BLaER1 (cell line): ENCODE measurements around the gene GTF3C2.

Experiments used
- H3K27ac ChIP-seq: shearing (Covaris generic); formaldehyde crosslinking; 2 replicates; pipeline ENCODE4 v1.8.1; 2022
- H3K27me3 ChIP-seq: shearing (Covaris generic); formaldehyde crosslinking; 2 replicates; pipeline ENCODE4 v1.8.1; 2022
- H3K36me3 ChIP-seq: shearing (Covaris generic); formaldehyde crosslinking; 2 replicates; pipeline ENCODE4 v1.8.1; 2022
- H3K4me1 ChIP-seq: shearing (Covaris generic); formaldehyde crosslinking; 2 replicates; pipeline ENCODE4 v1.8.1; 2022
- H3K4me2 ChIP-seq: shearing (Covaris generic); formaldehyde crosslinking; 2 replicates; pipeline ENCODE4 v1.8.1; 2022
- H3K4me3 ChIP-seq: shearing (Covaris generic); formaldehyde crosslinking; 2 replicates; pipeline ENCODE4 v1.8.1; 2022
- H3K9ac ChIP-seq: shearing (Covaris generic); formaldehyde crosslinking; 2 replicates; pipeline ENCODE4 v1.8.1; 2022
- H3K9me3 ChIP-seq: shearing (Covaris generic); formaldehyde crosslinking; 2 replicates; pipeline ENCODE4 v1.8.1; 2022
- H4K20me1 ChIP-seq: shearing (Covaris generic); formaldehyde crosslinking; 2 replicates; pipeline ENCODE4 v1.8.1; 2022
- Cebpa-rat ChIP-seq: shearing (Covaris generic); IDR thresholded peaks from 2 replicates; pipeline ENCODE4 v1.8.1; 2022

GTF3C2 gene

DNA sequence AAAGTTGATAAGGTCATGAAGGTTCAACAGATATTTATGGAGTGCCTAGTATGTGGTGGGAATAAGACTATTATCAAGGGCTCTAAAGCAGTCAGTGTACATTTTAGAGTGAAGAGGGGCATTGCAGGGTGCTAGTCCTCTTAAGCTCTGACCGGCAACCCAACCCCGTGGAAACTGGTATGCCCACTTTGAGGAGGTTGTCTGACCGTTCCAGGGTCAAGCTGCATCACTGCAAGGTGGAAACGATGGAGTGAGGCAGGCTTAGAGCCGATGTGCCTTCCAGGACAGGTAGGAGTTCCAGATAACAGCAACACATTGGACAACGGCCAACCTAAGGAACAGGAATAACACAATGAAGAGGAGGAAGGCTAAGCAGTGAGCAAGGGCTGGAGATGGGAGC, 46.9 kb downstream of the GTF3C2 start:
- peaks cover 62% of the 10 kb centered on the region for H3K36me3 ChIP-seq
- TF ChIP-seq Cebpa-rat, result no peak
- no peak overlapping the region for H3K4me3 ChIP-seq
- no peaks in the 10 kb centered on the region for H3K9me3 ChIP-seq
- H3K4me2 ChIP-seq, result no peak overlapping the region
- H3K27me3 ChIP-seq, result peaks cover 23% of the 10 kb centered on the region
- H3K4me1 ChIP-seq, result no peaks in the 10 kb centered on the region
- H4K20me1 ChIP-seq, result peaks cover 13% of the 10 kb centered on the region; the same call in 1 of the 2 replicates
- H3K9ac ChIP-seq, result no peak overlapping the region
- no peak overlapping the region for H3K27ac ChIP-seq

DNA sequence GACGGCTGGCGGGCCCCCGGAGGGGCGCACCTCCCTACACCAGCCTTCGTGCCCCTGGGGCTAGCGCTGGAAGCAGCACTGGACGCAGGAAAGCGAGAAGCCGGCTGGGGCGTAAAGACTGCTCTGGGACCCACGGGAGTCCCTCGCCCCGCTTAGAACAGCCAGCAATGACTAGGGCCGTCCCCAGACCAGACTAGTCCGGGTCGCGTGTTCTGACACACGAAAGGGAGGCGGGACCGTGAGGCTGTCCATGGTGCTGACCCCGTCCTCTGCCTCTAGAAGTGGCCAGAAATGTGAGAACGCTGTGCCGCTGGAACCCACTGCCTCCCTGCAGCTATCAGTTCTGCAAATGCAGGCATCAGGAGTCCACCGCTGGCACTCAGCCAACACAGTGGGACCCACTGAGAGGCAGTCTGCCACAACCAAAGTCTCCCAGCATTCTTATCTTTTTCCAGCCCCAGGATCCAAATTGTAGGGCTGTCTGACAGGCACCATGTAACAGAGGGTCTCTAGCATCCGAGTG, 48.1 kb downstream of the GTF3C2 start, which contains the start of gene UCN:
Gene UCN, minus strand, starts transcription at position 87 of the 523 bp plus-strand sequence. CDS start 550 bp downstream, outside the sequence.
- Histone ChIP-seq H3K27me3 (peaks cover 23% of the 10 kb centered on the region), H4K20me1 (peaks cover 13% of the 10 kb centered on the region; the same call in 1 of the 2 replicates), H3K9ac (no peak within 1 kb of the TSS), H3K36me3 (peaks cover 58% of the 10 kb centered on the region), H3K4me2 (no peak within 1 kb of the TSS), H3K4me1 (peaks cover 5% of the 10 kb centered on the region; the same call in 1 of the 2 replicates), H3K4me3 (no peak within 1 kb of the TSS), H3K9me3 (no peaks in the 10 kb centered on the region), H3K27ac (no peak within 1 kb of the TSS)
- no peak for TF ChIP-seq Cebpa-rat

GRCh38 chr2:27307545-27308358, 48.8 kb downstream of the GTF3C2 start:
- no peak overlapping the region for H3K27ac ChIP-seq
- no peak for TF ChIP-seq Cebpa-rat
- no peak overlapping the region for H3K4me3 ChIP-seq
- peaks cover 12% of the 10 kb centered on the region for H3K4me1 ChIP-seq
- H3K4me2 ChIP-seq, result no peak overlapping the region
- no peak overlapping the region for H3K9ac ChIP-seq
- peaks cover 23% of the 10 kb centered on the region for H3K27me3 ChIP-seq
- peaks cover 52% of the 10 kb centered on the region for H3K36me3 ChIP-seq
- H4K20me1 ChIP-seq, result peaks cover 13% of the 10 kb centered on the region; the same call in 1 of the 2 replicates
- no peaks in the 10 kb centered on the region for H3K9me3 ChIP-seq

- no peak for TF ChIP-seq Cebpa-rat
- H3K27me3 ChIP-seq, result peaks cover 23% of the 10 kb centered on the region
- H3K9ac ChIP-seq, result no peak overlapping the region
- peaks cover 46% of the 10 kb centered on the region for H3K36me3 ChIP-seq
- no peak overlapping the region for H3K27ac ChIP-seq
- peaks cover 13% of the 10 kb centered on the region; the same call in 1 of the 2 replicates for H4K20me1 ChIP-seq
- no peak overlapping the region for H3K4me2 ChIP-seq
- peaks cover 13% of the 10 kb centered on the region for H3K4me1 ChIP-seq
- H3K9me3 ChIP-seq, result no peaks in the 10 kb centered on the region
- no peak overlapping the region for H3K4me3 ChIP-seq
Observed at GRCh38 chr2:27307287-27307544, 49.3 kb downstream of the GTF3C2 start.

DNA sequence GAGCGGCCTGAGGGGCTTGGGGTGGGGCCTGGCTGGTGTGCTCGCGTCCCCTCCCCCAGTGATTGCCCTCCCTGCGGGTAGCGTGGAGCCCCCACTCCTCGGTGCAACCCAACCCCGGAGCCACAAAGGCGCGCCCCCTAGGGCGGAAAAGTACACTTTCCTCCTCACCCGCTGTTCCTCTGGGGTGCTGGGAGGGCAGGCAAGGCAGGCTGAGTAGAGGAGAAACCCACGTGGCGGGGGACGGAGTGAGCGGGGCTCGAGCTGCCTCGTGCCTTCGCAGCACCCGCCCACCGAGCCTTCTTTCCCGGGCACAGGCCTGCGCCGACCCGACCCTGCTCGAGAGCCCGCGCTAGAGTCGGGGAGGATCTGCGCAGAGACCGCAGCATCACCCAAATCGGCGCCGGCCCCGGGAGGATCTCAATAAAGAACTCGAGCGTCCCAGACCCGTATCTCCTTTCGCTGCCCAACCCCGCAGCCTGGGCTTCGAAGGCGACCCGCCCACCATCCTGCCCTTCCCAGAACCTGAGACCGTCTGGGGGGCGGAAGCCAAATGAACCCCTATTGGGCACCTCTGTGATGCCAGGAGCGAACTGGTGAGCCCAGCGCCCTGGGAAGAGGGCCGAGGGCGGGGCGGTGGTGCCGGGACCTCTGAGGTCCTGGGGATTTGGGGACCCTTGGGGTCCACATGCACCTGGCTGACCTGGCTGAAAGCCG, 49.8 kb downstream of the GTF3C2 start:
- no peak for TF ChIP-seq Cebpa-rat
- Histone ChIP-seq H3K27ac (no peak overlapping the region), H3K4me3 (no peak overlapping the region), H3K4me2 (no peak overlapping the region), H3K27me3 (peaks cover 23% of the 10 kb centered on the region), H3K9ac (no peak overlapping the region), H4K20me1 (peaks cover 13% of the 10 kb centered on the region; the same call in 1 of the 2 replicates), H3K36me3 (peaks cover 42% of the 10 kb centered on the region), H3K9me3 (no peaks in the 10 kb centered on the region), H3K4me1 (peaks cover 13% of the 10 kb centered on the region)

DNA sequence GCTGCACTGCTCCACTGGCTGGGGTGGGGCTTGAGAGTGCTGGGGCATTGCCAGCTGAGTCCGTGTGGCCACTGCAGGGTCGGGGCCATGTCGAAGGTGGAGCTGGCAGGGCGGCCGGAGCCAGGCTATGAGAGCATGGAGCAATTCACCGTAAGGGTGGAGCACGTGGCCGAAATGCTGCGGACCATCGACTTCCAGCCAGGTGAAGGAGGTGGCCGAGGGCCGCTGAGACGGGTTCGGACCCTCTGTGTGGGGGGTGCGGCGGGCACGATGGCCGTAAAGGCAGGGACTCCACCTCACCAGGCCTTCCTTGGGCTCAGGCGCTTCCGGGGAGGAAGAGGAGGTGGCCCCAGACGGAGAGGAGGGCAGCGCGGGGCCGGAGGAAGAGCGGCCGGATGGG, 50.4 kb downstream of the GTF3C2 start:
- Histone ChIP-seq H4K20me1 (peaks cover 13% of the 10 kb centered on the region; the same call in 1 of the 2 replicates), H3K9ac (no peak overlapping the region), H3K9me3 (no peaks in the 10 kb centered on the region), H3K27ac (no peak overlapping the region), H3K4me2 (no peak overlapping the region), H3K36me3 (peaks cover 36% of the 10 kb centered on the region), H3K4me1 (peaks cover 13% of the 10 kb centered on the region), H3K27me3 (peaks cover 23% of the 10 kb centered on the region), H3K4me3 (no peak overlapping the region)
- TF ChIP-seq Cebpa-rat, result no peak

GRCh38 chr2:27305516-27305915, 51.0 kb downstream of the GTF3C2 start:
- H3K27ac ChIP-seq, result no peak overlapping the region
- no peaks in the 10 kb centered on the region for H3K9me3 ChIP-seq
- peaks cover 23% of the 10 kb centered on the region for H3K27me3 ChIP-seq
- no peak overlapping the region for H3K4me3 ChIP-seq
- H3K4me2 ChIP-seq, result no peak overlapping the region
- H4K20me1 ChIP-seq, result peaks cover 13% of the 10 kb centered on the region; the same call in 1 of the 2 replicates
- peaks cover 13% of the 10 kb centered on the region for H3K4me1 ChIP-seq
- peaks cover 32% of the 10 kb centered on the region for H3K36me3 ChIP-seq
- TF ChIP-seq Cebpa-rat, result no peak
- no peak overlapping the region for H3K9ac ChIP-seq

DNA sequence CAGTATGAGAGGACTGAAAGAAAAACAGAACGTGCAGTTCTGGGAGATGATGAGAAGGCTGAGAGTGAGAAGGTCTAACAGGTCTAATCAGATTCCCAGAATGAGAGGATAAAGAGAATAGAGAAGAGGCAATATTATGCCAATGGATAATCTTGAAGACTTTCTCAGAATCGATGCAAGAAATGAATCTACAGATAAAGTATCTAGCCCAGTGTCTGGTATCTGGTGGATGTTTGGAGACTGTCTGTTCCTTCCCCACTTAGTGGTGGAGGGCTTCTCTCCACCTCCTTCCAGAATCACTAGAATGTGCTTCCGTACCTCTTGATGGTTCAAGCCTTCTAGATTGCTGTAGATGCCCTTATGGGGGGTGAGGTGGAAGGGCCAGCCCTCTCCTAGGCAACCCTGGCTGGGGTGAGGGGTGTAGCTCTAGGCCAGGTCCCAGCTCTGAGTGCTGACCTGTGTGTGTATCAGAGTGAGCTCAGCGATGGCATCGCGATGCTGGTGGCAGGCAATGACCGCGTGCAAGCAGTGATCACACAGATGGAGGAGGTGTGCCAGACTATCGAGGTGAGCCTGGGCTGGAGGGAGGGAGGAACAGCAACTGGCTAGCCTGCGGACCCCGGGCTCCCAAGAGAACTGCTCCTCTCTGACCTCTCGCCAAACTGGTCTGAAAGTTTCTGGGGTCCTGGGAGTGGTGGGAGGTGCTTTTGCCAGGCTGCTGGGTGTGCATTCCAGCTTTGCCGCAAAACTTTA, 51.9 kb downstream of the GTF3C2 start:
- no peak overlapping the region for H3K4me2 ChIP-seq
- H3K36me3 ChIP-seq, result peaks cover 24% of the 10 kb centered on the region
- no peak overlapping the region for H3K4me3 ChIP-seq
- H3K9me3 ChIP-seq, result no peaks in the 10 kb centered on the region
- peaks cover 13% of the 10 kb centered on the region for H3K4me1 ChIP-seq
- no peak for TF ChIP-seq Cebpa-rat
- H3K27ac ChIP-seq, result no peak overlapping the region
- H3K9ac ChIP-seq, result no peak overlapping the region
- peaks cover 23% of the 10 kb centered on the region for H3K27me3 ChIP-seq
- peaks cover 13% of the 10 kb centered on the region; the same call in 1 of the 2 replicates for H4K20me1 ChIP-seq
